Retinal pigment epithelial cell (primary cell): Measurements from ENCODE around the gene BRI3BP.
"Not testable (repeated sequence)": the region's sequence is repeated elsewhere in the genome, so short reads cannot be mapped to it uniquely, and the experiment has no call there.

ENCODE experiments used
- DNase-seq: peaks from one replicate; pipeline ENCODE4 v3.0.0-alpha.2; 2010; ENCODE audit warnings: low read depth
- H3K4me3 ChIP-seq: 2 replicates; pipeline ENCODE4 v1.5.1; 2011; ENCODE audit warnings: mild to moderate bottlenecking, low read length, control low read depth, moderate library complexity
- TF ChIP-seq, protein P1 (sequence below): conservative IDR thresholded peaks from 2 replicates; pipeline ENCODE4 v1.5.1; 2011; ENCODE audit warnings: low read depth, low read length, control low read depth, inconsistent platforms

BRI3BP gene

DNA sequence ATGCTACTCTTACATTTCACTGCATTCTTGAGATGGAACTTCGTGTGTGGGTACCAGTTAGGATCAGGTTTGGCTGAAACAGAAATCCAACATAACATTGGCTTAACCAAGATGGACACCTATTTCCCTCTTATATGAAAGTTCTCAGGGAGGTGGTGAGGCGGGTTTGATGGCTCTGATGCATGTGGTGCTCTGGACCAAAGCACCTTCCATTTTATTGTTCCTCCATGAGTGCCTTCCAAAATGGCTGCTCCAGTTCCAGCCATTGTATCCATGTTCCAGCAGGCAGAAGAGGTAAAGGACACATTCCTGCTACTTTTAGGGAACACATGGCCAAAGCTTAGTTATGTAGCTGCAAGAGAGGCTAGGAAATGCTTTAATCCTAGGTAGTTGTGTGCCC lies 29.6 kb downstream of the BRI3BP start:
- TF ChIP-seq, protein P1, sequence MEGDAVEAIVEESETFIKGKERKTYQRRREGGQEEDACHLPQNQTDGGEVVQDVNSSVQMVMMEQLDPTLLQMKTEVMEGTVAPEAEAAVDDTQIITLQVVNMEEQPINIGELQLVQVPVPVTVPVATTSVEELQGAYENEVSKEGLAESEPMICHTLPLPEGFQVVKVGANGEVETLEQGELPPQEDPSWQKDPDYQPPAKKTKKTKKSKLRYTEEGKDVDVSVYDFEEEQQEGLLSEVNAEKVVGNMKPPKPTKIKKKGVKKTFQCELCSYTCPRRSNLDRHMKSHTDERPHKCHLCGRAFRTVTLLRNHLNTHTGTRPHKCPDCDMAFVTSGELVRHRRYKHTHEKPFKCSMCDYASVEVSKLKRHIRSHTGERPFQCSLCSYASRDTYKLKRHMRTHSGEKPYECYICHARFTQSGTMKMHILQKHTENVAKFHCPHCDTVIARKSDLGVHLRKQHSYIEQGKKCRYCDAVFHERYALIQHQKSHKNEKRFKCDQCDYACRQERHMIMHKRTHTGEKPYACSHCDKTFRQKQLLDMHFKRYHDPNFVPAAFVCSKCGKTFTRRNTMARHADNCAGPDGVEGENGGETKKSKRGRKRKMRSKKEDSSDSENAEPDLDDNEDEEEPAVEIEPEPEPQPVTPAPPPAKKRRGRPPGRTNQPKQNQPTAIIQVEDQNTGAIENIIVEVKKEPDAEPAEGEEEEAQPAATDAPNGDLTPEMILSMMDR = no peak
- no peak for DNase-seq
- no peak overlapping the region for H3K4me3 ChIP-seq

DNA sequence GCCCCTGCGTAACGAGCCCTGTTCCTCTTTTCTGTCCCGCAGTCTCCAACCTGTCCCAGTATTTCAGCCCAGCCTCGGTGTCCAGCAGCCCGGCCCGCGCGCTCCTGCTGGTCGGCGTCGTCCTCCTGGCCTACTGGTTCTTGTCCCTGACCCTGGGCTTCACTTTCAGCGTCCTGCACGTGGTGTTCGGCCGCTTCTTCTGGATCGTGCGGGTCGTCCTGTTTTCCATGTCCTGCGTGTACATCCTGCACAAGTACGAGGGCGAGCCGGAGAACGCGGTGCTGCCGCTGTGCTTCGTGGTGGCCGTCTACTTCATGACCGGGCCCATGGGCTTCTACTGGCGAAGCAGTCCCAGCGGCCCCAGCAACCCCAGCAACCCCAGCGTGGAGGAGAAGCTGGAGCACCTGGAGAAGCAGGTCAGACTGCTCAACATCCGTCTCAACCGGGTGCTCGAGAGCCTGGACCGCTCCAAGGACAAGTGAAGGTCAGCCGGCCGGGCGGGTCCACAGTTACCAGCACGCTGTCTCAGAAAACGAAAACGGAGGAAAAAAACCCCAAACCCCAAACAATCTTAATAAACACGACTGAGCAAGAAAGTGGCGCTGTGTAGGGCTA lies 31.6 kb downstream of the BRI3BP start:
- TF ChIP-seq, protein P1 = no peak
- H3K4me3 ChIP-seq = no peak overlapping the region
- no peak for DNase-seq

DNA sequence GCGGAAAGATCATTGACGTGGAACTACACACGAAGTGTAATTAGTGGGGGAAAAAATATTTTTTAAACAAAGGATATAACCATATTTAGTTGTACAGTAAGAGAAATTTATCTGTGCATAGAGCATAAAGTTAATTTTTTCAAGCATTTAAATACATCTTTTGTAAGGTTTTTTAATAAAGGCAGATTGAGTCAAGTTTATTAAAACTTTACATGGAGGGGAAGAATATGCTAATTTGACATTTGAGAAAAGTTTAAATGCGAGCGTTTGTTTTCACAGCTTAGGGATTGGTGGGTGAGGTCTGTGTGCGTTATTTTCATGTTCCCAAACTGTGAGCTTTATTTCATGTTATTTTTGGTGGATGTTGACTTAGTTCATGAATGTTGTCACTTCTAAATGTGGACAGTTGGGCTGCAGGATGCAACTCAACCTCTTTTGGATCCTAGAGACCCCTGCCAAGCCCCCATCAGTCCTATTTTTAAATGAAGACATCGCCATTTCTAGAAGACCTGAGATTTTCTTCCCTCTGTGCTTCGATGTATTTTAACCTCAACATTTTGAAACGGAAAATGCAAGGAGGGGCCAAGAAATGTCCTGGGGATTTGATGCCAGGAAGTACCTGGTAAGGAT lies 32.3 kb downstream of the BRI3BP start:
- TF ChIP-seq, protein P1 = no peak
- DNase-seq = no peak
- no peak overlapping the region for H3K4me3 ChIP-seq

DNA sequence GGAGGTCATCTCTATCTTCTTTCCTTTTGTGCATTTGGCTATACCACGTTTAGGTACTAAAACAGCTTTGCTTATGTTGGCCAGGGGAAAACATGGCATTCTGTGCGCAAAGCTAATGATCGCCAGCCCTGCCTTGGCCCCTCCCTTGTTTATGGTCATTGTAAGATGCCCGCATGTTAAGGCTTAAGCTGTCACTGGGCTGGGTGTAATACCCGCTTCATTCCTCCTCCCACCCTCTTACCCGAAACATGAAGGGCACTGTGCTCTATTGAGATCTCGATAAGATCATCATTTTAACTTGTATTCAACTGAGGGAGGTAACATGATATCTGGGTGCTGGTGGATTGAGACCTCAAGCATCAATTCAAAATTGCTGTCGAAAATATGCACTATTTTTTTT lies 34.7 kb downstream of the BRI3BP start:
- TF ChIP-seq, protein P1 = no peak

DNA sequence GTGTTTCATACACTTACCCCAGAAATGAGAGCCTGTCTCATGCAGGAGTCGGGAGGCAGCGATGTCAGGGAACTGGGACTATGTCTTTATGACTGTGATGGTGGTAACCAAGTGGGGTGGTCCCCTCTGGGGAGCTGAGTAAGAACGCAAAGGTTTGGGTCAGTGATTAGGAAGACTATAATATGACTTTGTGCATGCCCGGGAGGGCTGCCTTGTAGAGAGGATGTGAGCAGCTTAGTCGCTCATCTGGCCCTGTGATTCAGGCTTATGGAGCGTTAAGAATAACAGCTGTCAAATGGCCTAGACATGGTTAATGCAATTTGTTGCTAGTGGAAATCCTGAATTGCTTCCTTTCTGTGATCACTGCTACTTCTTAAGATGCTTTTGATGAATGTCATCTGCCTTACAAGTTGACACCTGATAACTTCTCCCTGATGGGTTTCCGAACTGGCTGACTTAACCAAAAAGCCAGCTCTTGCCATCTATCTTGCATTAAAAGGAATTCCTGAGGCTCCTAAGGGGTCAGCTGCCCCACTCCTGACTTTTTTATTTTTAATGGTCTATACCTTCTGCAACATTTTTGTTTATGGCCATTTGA lies 36.4 kb downstream of the BRI3BP start:
- DNase-seq = no peak
- TF ChIP-seq, protein P1 = no peak
- H3K4me3 ChIP-seq = no peak overlapping the region

More for the DNA sequence above, 34.7 kb downstream of the BRI3BP start:
- no peak overlapping the region for H3K4me3 ChIP-seq
- no peak for DNase-seq

DNA sequence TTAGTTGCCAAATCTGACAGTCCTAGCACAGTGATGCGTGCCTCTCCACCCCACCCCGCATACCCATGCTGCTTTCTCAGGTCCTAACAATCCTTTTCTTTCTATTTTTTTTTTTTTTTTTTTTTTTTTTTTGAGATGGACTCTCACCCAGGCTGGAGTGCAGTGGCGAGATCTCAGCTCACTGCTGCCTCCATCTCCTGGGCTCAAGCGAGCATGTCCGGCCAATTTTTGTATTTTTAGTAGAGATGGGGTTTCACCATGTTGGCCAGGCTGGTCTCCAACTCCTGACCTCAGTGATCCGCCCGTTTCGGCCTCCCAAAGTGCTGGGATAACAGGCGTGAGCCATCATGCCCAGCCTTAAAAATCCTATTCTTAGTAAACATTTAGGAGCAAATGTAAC lies 38.0 kb downstream of the BRI3BP start:
- H3K4me3 ChIP-seq = not testable (repeated sequence)

DNA sequence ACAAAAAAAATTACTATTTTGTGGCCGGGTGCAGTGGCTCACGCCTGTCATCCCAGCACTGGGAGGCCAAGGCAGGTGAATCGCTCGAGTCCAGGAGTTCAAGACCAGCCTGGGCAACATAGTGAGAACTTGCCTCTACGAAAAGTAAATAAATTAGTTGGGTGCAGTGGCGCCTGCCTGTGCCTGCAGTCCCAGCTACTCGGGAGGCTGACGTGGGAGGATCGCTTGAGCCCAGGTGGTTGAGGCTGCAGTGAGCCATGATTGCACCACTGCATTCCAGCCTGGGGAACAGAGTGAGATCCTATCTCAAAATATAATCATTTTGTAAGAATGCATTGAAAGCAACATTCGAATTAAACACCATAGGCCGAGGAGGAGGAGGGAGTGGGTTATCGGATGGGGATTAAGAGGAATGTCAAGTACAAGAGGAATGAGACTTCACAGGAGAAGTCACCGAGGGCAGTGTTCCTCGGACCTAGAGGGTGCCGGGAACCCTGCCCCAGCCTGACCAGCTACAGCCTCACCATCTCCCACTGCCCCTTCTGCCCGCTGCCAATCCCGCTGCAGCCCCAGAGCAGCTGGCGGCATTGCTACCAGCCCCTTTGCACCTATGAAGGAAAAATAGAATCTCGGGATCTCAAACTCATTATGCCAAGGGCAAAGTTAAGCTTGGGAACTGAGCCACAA lies 39.2 kb downstream of the BRI3BP start:
- H3K4me3 ChIP-seq = no peak overlapping the region
- TF ChIP-seq, protein P1 = no peak
- no peak for DNase-seq

More for the DNA sequence above, 38.0 kb downstream of the BRI3BP start:
- not testable (repeated sequence) for DNase-seq
